GM23338 (cell line): ENCODE data around the gene ATP13A1. TPM values are rescaled to one million over a fixed set of nuclear protein-coding genes. Genes with fewer than 3 reads are reported as not detected.

ENCODE experiments used
- ATAC-seq: fragments of 200-7000 bp; cut with Tn5 transposase; 3 replicates; pipeline ENCODE4 v1.9.1; 2020
- DNase-seq: peaks from one replicate; pipeline ENCODE4 v3.0.0-alpha.2; 2015; ENCODE audit warnings: low spot score
- H2AFZ ChIP-seq: fragments of 200-600 bp; sonication (generic); 2 replicates; pipeline ENCODE4 v1.8.0; 2016; ENCODE audit warnings: antibody characterized with exemption, mild to moderate bottlenecking, moderate library complexity
- H3F3A ChIP-seq: fragments of 200-600 bp; sonication (generic); replicated peaks from 2 replicates; pipeline ENCODE4 v1.8.0; 2017; ENCODE audit warnings: antibody characterized with exemption, mixed run types, low read depth
- H3K27ac ChIP-seq: fragments of 200-600 bp; sonication (generic); 2 replicates; pipeline ENCODE4 v1.6.1; 2016; ENCODE audit warnings: low read depth
- H3K27me3 ChIP-seq: fragments of 200-600 bp; sonication (generic); 2 replicates; pipeline ENCODE4 v1.8.0; 2016; ENCODE audit warnings: mild to moderate bottlenecking, mixed run types, moderate library complexity; ENCODE audit not compliant: insufficient read depth
- H3K36me3 ChIP-seq: fragments of 200-600 bp; sonication (generic); 2 replicates; pipeline ENCODE4 v1.8.0; 2016; ENCODE audit warnings: mild to moderate bottlenecking; ENCODE audit not compliant: insufficient read depth
- H3K4me1 ChIP-seq: fragments of 200-600 bp; sonication (generic); 2 replicates; pipeline ENCODE4 v1.8.0; 2016; ENCODE audit warnings: mild to moderate bottlenecking, moderate library complexity; ENCODE audit not compliant: insufficient read depth
- H3K4me2 ChIP-seq: fragments of 200-600 bp; sonication (generic); 2 replicates; pipeline ENCODE4 v1.7.1; 2017; ENCODE audit warnings: mixed run types
- H3K4me3 ChIP-seq: fragments of 200-600 bp; sonication (generic); 2 replicates; pipeline ENCODE4 v1.6.1; 2016; ENCODE audit warnings: mixed run types
- H3K79me2 ChIP-seq: fragments of 200-600 bp; sonication (generic); replicated peaks from 2 replicates; pipeline ENCODE4 v1.8.0; 2017; ENCODE audit warnings: mild to moderate bottlenecking; ENCODE audit not compliant: insufficient read depth
- H3K9me2 ChIP-seq: fragments of 200-600 bp; sonication (generic); 2 replicates; pipeline ENCODE4 v1.8.0; 2017; ENCODE audit not compliant: insufficient read depth
- H4K20me1 ChIP-seq: fragments of 200-600 bp; sonication (generic); replicated peaks from 2 replicates; pipeline ENCODE4 v1.8.0; 2017; ENCODE audit warnings: mild to moderate bottlenecking; ENCODE audit not compliant: insufficient read depth
- H3K27ac Mint-ChIP-seq: 2 replicates; pipeline ENCODE4 v1.8.0; 2020; ENCODE audit warnings: inconsistent platforms, mild to moderate bottlenecking, moderate library complexity, mixed read lengths
- H3K27me3 Mint-ChIP-seq: 3 replicates; pipeline ENCODE4 v1.8.0; 2022; ENCODE audit warnings: low read depth, mild to moderate bottlenecking, moderate library complexity, mixed read lengths, inconsistent platforms; ENCODE audit not compliant: insufficient read depth, poor library complexity
- H3K36me3 Mint-ChIP-seq: 3 replicates; pipeline ENCODE4 v1.8.0; 2021; ENCODE audit warnings: low read depth, mild to moderate bottlenecking, inconsistent platforms, moderate library complexity, mixed read lengths
- H3K4me1 Mint-ChIP-seq: 3 replicates; pipeline ENCODE4 v1.8.0; 2020; ENCODE audit warnings: mild to moderate bottlenecking, inconsistent platforms, mixed read lengths
- H3K4me3 Mint-ChIP-seq: 3 replicates; pipeline ENCODE4 v1.8.0; 2021; ENCODE audit warnings: moderate library complexity, mild to moderate bottlenecking, inconsistent platforms, mixed read lengths
- H3K9me3 Mint-ChIP-seq: 3 replicates; pipeline ENCODE4 v1.8.0; 2020; ENCODE audit warnings: moderate library complexity, mild to moderate bottlenecking, inconsistent platforms, mixed read lengths
- CREB1 ChIP-seq: fragments of 250-450 bp; sonication (Bioruptor Pico); IDR thresholded peaks from 2 replicates; pipeline ENCODE4 v1.5.0; 2020; ENCODE audit warnings: low read depth, mild to moderate bottlenecking, moderate library complexity
- ETS1 ChIP-seq: IDR thresholded peaks from 2 replicates; pipeline ENCODE4 v1.6.1; 2016; ENCODE audit warnings: antibody characterized with exemption
- EZH2 ChIP-seq: fragments of 200-600 bp; sonication (generic); IDR thresholded peaks from one replicate; pipeline ENCODE4 v1.8.0; 2017; ENCODE audit warnings: antibody characterized with exemption, mild to moderate bottlenecking, low read depth; ENCODE audit not compliant: unreplicated experiment
- JUNB ChIP-seq: IDR thresholded peaks from one replicate; pipeline ENCODE4 v1.6.1; 2016; ENCODE audit warnings: antibody characterized with exemption; ENCODE audit not compliant: unreplicated experiment
- STAT1 ChIP-seq: IDR thresholded peaks from one replicate; pipeline ENCODE4 v1.6.1; 2016; ENCODE audit warnings: antibody characterized with exemption; ENCODE audit not compliant: unreplicated experiment
- polyA plus RNA-seq: library from polyadenylated mRNA; unstranded; fragments of >200 nt; fragmentation: Nextera tagmentation; extraction: Ambion mirVana; gene quantifications from 2 replicates; pipeline ENCODE4 v1.2.1, GENCODE V29; 2016
- total RNA-seq: library from RNA; depleted of rRNA; stranded (reverse); fragments of >200 nt; shearing (Covaris generic); gene quantifications from 2 replicates; pipeline ENCODE4 v1.2.3, GENCODE V29; 2014
- TF ChIP-seq, protein P1 (sequence below), 2 experiments: fragments of 200-600 bp in 1 of 2; sonication (generic) in 1 of 2; conservative IDR thresholded peaks; 2 replicates each; pipeline versions ENCODE4 v1.5.1 to v1.6.1; 2016 to 2017; ENCODE audit warnings: antibody characterized with exemption in 2 of 2, low read depth in 2 of 2, mild to moderate bottlenecking in 2 of 2, moderate library complexity in 1 of 2

The ATP13A1 gene
- total and polyA plus RNA-seq, 2 experiments from 2014 or later = 38.1 to 307 TPM

DNA sequence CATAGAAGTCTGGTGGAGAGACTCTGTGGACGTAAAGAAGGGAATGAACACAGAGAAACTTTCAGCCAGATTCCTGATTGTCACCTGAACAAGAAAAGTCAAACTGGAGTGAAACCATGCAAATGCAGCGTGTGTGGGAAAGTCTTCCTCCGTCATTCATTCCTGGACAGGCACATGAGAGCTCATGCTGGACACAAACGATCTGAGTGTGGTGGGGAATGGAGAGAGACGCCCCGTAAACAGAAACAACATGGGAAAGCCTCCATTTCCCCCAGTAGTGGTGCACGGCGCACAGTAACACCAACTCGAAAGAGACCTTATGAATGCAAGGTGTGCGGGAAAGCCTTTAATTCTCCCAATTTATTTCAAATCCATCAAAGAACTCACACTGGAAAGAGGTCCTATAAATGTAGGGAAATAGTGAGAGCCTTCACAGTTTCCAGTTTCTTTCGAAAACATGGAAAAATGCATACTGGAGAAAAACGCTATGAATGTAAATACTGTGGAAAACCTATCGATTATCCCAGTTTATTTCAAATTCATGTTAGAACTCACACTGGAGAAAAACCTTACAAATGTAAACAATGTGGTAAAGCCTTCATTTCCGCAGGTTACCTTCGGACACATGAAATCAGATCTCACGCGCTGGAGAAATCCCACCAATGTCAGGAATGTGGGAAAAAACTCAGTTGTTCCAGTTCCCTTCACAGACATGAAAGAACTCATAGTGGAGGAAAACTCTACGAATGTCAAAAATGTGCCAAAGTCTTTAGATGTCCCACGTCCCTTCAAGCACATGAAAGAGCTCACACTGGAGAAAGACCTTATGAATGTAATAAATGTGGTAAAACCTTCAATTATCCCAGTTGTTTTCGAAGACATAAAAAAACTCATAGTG is 15.9 kb upstream of the ATP13A1 start:
- H2AFZ ChIP-seq = no peak overlapping the region
- peaks cover 49% of the 10 kb centered on the region for H3K79me2 ChIP-seq
- no peak overlapping the region for H3K4me3 ChIP-seq
- peaks cover 30% of the 10 kb centered on the region for H4K20me1 ChIP-seq
- peaks cover 24% of the 10 kb centered on the region for H3K9me3 Mint-ChIP-seq
- peaks cover 3% of the 10 kb centered on the region for H3K27me3 Mint-ChIP-seq
- H3K4me1 Mint-ChIP-seq = peaks cover 6% of the 10 kb centered on the region; the same call in 1 of the 3 replicates
- H3K36me3 ChIP-seq = peaks cover 57% of the 10 kb centered on the region
- DNase-seq (no peak), ATAC-seq (no peak)
- no peaks in the 10 kb centered on the region for H3K4me1 ChIP-seq
- TF ChIP-seq CREB1 (CRISPR knock-in tag) = no peak
- H3K27ac ChIP-seq = no peak overlapping the region
- peaks cover 11% of the 10 kb centered on the region; the same call in 1 of the 2 replicates for H3F3A ChIP-seq
- H3K27ac Mint-ChIP-seq = no peak overlapping the region
- H3K36me3 Mint-ChIP-seq = peaks cover 91% of the 10 kb centered on the region
- no peak overlapping the region for H3K4me3 Mint-ChIP-seq
- H3K4me2 ChIP-seq = no peak overlapping the region
- no peaks in the 10 kb centered on the region; the same call in 1 of the 2 replicates for H3K9me2 ChIP-seq
- no peaks in the 10 kb centered on the region for H3K27me3 ChIP-seq

DNA sequence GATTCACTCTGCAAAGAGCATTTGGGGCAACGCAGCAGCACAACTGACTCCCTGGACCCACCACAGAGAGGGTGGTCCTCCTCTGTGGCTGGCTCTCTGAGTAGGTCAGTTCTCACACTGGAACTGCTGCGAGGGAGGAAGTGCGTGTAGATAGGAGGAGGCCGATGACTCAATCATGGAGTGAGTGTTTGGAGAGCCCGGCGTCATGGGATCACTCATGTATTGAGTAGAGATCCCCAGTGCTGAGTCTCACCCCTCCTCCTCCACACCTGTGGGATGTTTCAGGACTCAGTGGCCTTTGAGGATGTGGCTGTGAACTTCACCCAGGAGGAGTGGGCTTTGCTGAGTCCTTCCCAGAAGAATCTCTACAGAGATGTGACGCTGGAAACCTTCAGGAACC is 14.1 kb upstream of the ATP13A1 start:
- TF ChIP-seq ETS1 (no peak), STAT1 (no peak), EZH2 (no peak), JUNB (no peak), CREB1 (CRISPR knock-in tag) (no peak)
- TF ChIP-seq, protein P1, sequence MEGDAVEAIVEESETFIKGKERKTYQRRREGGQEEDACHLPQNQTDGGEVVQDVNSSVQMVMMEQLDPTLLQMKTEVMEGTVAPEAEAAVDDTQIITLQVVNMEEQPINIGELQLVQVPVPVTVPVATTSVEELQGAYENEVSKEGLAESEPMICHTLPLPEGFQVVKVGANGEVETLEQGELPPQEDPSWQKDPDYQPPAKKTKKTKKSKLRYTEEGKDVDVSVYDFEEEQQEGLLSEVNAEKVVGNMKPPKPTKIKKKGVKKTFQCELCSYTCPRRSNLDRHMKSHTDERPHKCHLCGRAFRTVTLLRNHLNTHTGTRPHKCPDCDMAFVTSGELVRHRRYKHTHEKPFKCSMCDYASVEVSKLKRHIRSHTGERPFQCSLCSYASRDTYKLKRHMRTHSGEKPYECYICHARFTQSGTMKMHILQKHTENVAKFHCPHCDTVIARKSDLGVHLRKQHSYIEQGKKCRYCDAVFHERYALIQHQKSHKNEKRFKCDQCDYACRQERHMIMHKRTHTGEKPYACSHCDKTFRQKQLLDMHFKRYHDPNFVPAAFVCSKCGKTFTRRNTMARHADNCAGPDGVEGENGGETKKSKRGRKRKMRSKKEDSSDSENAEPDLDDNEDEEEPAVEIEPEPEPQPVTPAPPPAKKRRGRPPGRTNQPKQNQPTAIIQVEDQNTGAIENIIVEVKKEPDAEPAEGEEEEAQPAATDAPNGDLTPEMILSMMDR (conservative IDR thresholded peaks at IDR 0.05; ENCODE audit: low read depth in 2 of 2) = no peak
- no peaks in the 10 kb centered on the region; the same call in 1 of the 2 replicates for H3K4me1 ChIP-seq
- peaks cover 15% of the 10 kb centered on the region; the same call in 1 of the 2 replicates for H3F3A ChIP-seq
- H3K4me2 ChIP-seq = no peak overlapping the region
- peaks cover 59% of the 10 kb centered on the region for H3K36me3 ChIP-seq
- no peak overlapping the region for H3K27ac ChIP-seq
- peaks cover 46% of the 10 kb centered on the region for H4K20me1 ChIP-seq
- peaks cover 67% of the 10 kb centered on the region for H3K79me2 ChIP-seq
- H3K4me1 Mint-ChIP-seq = peaks cover 6% of the 10 kb centered on the region; the same call in 1 of the 3 replicates
- no peak overlapping the region for H3K4me3 ChIP-seq
- ATAC-seq = no peak
- H3K4me3 Mint-ChIP-seq = no peak overlapping the region
- no peak overlapping the region for H2AFZ ChIP-seq
- H3K27me3 Mint-ChIP-seq = no peaks in the 10 kb centered on the region
- no peak overlapping the region; the same call in 1 of the 2 replicates for H3K27ac Mint-ChIP-seq
- DNase-seq = no peak
- no peaks in the 10 kb centered on the region; the same call in 1 of the 2 replicates for H3K9me2 ChIP-seq
- H3K36me3 Mint-ChIP-seq = peaks cover 92% of the 10 kb centered on the region
- H3K27me3 ChIP-seq = no peaks in the 10 kb centered on the region
- H3K9me3 Mint-ChIP-seq = peaks cover 22% of the 10 kb centered on the region
